Calu3 (cell line): ENCODE results near the gene LSM10. TPM values are rescaled to one million over a fixed set of nuclear protein-coding genes. Genes with fewer than 3 reads are reported as not detected.

Source experiments
- BruUV-seq: library from RNA; stranded (reverse); fragments of 400-500 nt; replicated peaks from 2 replicates; lab custom pipeline; 2021; lab: Mats Ljungman, UMichigan
- CTCF ChIA-PET: fragments of 300-600 bp; sonication (Branson Sonifier 250); formaldehyde crosslinking; loops from one replicate; lab custom pipeline; 2022; ENCODE audit warnings: antibody characterized with exemption; lab: Charles Lee
- DNase-seq: peaks from one replicate; pipeline ENCODE4 v3.0.0; 2022
- H3K27ac Mint-ChIP-seq: one replicate; pipeline ENCODE4 v1.8.0; 2022; ENCODE audit warnings: mixed read lengths; ENCODE audit not compliant: unreplicated experiment
- H3K27me3 Mint-ChIP-seq: one replicate; pipeline ENCODE4 v1.8.0; 2022; ENCODE audit warnings: mixed read lengths; ENCODE audit not compliant: unreplicated experiment
- H3K36me3 Mint-ChIP-seq: one replicate; pipeline ENCODE4 v1.8.0; 2022; ENCODE audit warnings: mild to moderate bottlenecking, moderate library complexity, mixed read lengths; ENCODE audit not compliant: insufficient read depth, unreplicated experiment
- H3K4me1 Mint-ChIP-seq: one replicate; pipeline ENCODE4 v1.8.0; 2022; ENCODE audit warnings: mild to moderate bottlenecking, low read depth, mixed read lengths; ENCODE audit not compliant: unreplicated experiment
- H3K4me3 Mint-ChIP-seq: one replicate; pipeline ENCODE4 v1.8.0; 2022; ENCODE audit warnings: mild to moderate bottlenecking, low read depth, moderate library complexity, mixed read lengths; ENCODE audit not compliant: unreplicated experiment
- H3K9me3 Mint-ChIP-seq: one replicate; pipeline ENCODE4 v1.8.0; 2022; ENCODE audit warnings: low read depth, mixed read lengths; ENCODE audit not compliant: unreplicated experiment
- intact Hi-C: fragments of 100-400 bp; cut with micrococcal nuclease; formaldehyde crosslinking; loops from one replicate; pipeline ENCODE4 v1.10.0; 2022; ENCODE audit not compliant: unreplicated experiment
- total RNA-seq: library from RNA; stranded (reverse); gene quantifications from 2 replicates; pipeline ENCODE4 v1.2.3, GENCODE V29; 2022
- TF ChIP-seq, protein P1 (sequence below): fragments of 200-600 bp; IDR thresholded peaks from one replicate; pipeline ENCODE4 v1.8.0; 2022; ENCODE audit warnings: antibody characterized with exemption; ENCODE audit not compliant: unreplicated experiment

LSM10 gene
- total RNA-seq, 1 experiment from 2014 or later: 35.2 TPM

DNA sequence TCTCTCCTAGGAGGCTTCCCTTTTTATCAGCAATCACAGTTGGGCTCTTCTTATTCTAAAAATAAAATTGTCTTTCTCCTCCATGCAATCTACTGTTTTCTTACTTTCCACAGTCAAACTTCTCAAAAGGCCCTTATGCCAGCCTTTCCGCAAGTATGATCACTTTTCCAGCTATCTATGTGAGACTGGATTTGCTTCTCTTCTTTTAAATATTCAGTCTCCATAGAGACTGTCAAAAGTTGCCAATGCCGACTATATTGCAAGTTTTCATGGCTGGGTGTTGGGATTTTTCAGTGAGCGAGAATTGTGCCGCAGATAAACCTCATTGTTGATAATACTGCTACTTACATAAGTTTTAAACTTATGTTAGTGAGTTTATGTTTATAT, 4.8 kb upstream of the LSM10 start:
- BruUV-seq: no TSS peak
- intact Hi-C loops: no loop called here
- TF ChIP-seq, protein P1, sequence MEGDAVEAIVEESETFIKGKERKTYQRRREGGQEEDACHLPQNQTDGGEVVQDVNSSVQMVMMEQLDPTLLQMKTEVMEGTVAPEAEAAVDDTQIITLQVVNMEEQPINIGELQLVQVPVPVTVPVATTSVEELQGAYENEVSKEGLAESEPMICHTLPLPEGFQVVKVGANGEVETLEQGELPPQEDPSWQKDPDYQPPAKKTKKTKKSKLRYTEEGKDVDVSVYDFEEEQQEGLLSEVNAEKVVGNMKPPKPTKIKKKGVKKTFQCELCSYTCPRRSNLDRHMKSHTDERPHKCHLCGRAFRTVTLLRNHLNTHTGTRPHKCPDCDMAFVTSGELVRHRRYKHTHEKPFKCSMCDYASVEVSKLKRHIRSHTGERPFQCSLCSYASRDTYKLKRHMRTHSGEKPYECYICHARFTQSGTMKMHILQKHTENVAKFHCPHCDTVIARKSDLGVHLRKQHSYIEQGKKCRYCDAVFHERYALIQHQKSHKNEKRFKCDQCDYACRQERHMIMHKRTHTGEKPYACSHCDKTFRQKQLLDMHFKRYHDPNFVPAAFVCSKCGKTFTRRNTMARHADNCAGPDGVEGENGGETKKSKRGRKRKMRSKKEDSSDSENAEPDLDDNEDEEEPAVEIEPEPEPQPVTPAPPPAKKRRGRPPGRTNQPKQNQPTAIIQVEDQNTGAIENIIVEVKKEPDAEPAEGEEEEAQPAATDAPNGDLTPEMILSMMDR: no peak
- CTCF ChIA-PET: no interaction called here
- H3K27ac Mint-ChIP-seq: no peak overlapping the region
- no peaks in the 10 kb centered on the region for H3K9me3 Mint-ChIP-seq
- H3K4me1 Mint-ChIP-seq: peaks cover 9% of the 10 kb centered on the region
- peaks cover 25% of the 10 kb centered on the region for H3K27me3 Mint-ChIP-seq
- DNase-seq: no peak
- H3K36me3 Mint-ChIP-seq: peaks cover 6% of the 10 kb centered on the region
- H3K4me3 Mint-ChIP-seq: no peak overlapping the region

- H3K27ac Mint-ChIP-seq: no peak overlapping the region
- no TSS peak for BruUV-seq
- no peak overlapping the region for H3K4me3 Mint-ChIP-seq
These were observed 4.1 kb upstream of the LSM10 start for GRCh38 chr1:36401602-36402503.

GRCh38 chr1:36400825-36401601, 3.3 kb upstream of the LSM10 start:
- peaks cover 9% of the 10 kb centered on the region for H3K4me1 Mint-ChIP-seq
- no peak for DNase-seq
- no peaks in the 10 kb centered on the region for H3K9me3 Mint-ChIP-seq
- intact Hi-C loops: no loop called here
- H3K27me3 Mint-ChIP-seq: peaks cover 14% of the 10 kb centered on the region
- H3K27ac Mint-ChIP-seq: no peak overlapping the region
- CTCF ChIA-PET: interaction anchor here (0.7 kb wide), 1 partner anchor 245 kb away, joined by 9 read pairs; the partner anchor contains the start of gene MAP7D1
- TF ChIP-seq, protein P1: no peak
- BruUV-seq: no TSS peak
- H3K4me3 Mint-ChIP-seq: no peak overlapping the region
- peaks cover 13% of the 10 kb centered on the region for H3K36me3 Mint-ChIP-seq

More at GRCh38 chr1:36401602-36402503, 4.1 kb upstream of the LSM10 start:
- CTCF ChIA-PET: no interaction called here
- peaks cover 22% of the 10 kb centered on the region for H3K27me3 Mint-ChIP-seq
- TF ChIP-seq, protein P1: no peak
- no peak for DNase-seq
- H3K4me1 Mint-ChIP-seq: peaks cover 9% of the 10 kb centered on the region
- peaks cover 13% of the 10 kb centered on the region for H3K36me3 Mint-ChIP-seq
- H3K9me3 Mint-ChIP-seq: no peaks in the 10 kb centered on the region
- intact Hi-C loops: no loop called here

DNA sequence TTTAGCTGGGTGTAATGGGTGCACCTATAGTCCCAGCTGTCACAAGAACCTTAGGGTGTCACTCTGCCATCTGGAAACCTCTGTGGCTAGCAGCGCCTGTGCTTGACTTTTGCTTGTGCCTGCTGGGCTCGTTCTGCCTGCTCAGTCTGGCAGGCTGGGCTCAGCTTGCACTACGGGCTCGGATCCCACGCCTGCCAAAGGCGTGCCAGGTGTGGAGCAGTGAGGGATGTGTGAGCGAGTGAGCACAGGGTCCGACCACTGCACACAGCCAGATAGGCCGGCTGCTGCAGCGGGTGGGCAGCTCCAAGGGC, 2.8 kb upstream of the LSM10 start:
- no peak overlapping the region for H3K27ac Mint-ChIP-seq
- TF ChIP-seq, protein P1: no peak
- no peak overlapping the region for H3K4me3 Mint-ChIP-seq
- CTCF ChIA-PET: interaction anchor here (0.7 kb wide), 1 partner anchor 245 kb away, joined by 9 read pairs; the partner anchor contains the start of gene MAP7D1
- no peaks in the 10 kb centered on the region for H3K9me3 Mint-ChIP-seq
- H3K4me1 Mint-ChIP-seq: peaks cover 9% of the 10 kb centered on the region
- intact Hi-C loops: no loop called here
- peaks cover 13% of the 10 kb centered on the region for H3K36me3 Mint-ChIP-seq
- DNase-seq: no peak
- peaks cover 12% of the 10 kb centered on the region for H3K27me3 Mint-ChIP-seq
- BruUV-seq: no TSS peak
